Prostate gland (tissue), 2 donors: Measurements from ENCODE around the gene SLC2A6. TPM values are rescaled to one million over a fixed set of nuclear protein-coding genes. Genes with fewer than 3 reads are reported as not detected.

ENCODE experiments used
- DNase-seq: peaks from one replicate; pipeline ENCODE4 v3.0.0-alpha.2; 2019; ENCODE audit warnings: low spot score
- H3K27ac ChIP-seq, 2 donors: fragments of 200-600 bp; sonication (generic); 2 replicates each; pipeline ENCODE4 v1.5.1; 2017 to 2019
- H3K27me3 ChIP-seq: fragments of 200-600 bp; sonication (generic); replicated peaks from 2 replicates; pipeline ENCODE4 v1.5.1; 2019; ENCODE audit not compliant: insufficient read depth
- H3K36me3 ChIP-seq, 2 donors: fragments of 200-600 bp; sonication (generic); 1 replicate in 1 of 2; 2 replicates in 1 of 2; pipeline versions ENCODE4 v1.5.1 to v1.8.1; 2017 to 2019
- H3K4me1 ChIP-seq: fragments of 200-600 bp; sonication (generic); replicated peaks from 2 replicates; pipeline ENCODE4 v1.5.1; 2019
- H3K4me3 ChIP-seq, 2 donors: fragments of 200-600 bp; sonication (generic); 2 replicates each; pipeline ENCODE4 v1.5.1; 2017 to 2019
- H3K9me3 ChIP-seq: fragments of 200-600 bp; sonication (generic); 2 replicates; pipeline ENCODE4 v1.5.1; 2017
- POLR2A ChIP-seq: fragments of 450-650 bp; IDR thresholded peaks from one replicate; pipeline ENCODE4 v1.6.1; 2016; ENCODE audit warnings: antibody characterized with exemption, mild to moderate bottlenecking
- POLR2AphosphoS5 ChIP-seq: sonication (generic); formaldehyde crosslinking; IDR thresholded peaks from one replicate; pipeline ENCODE4 v1.6.1; 2017; ENCODE audit warnings: antibody characterized with exemption
- WGBS: methylation state at CpG from one replicate; pipeline ENCODE4 v1.1.5; 2018; 5-methylcytosine and 5-hydroxymethylcytosine counted together
- intact Hi-C: fragments of 100-400 bp; cut with DNase I; formaldehyde crosslinking; loops from one replicate; pipeline ENCODE4 v1.14.2; 2022
- total RNA-seq, 2 donors: library from RNA; depleted of rRNA; stranded (reverse); fragments of >200 nt; gene quantifications; one replicate each; pipeline ENCODE4 v1.1.0, GENCODE V29; 2016
- TF ChIP-seq, protein P1 (sequence below), 4 experiments: fragments of 200-600 bp in 2 of 4; fragments of 450-650 bp in 2 of 4; sonication (generic) in 2 of 4; IDR thresholded peaks; 1 replicate in 3 of 4; 2 replicates in 1 of 4; pipeline ENCODE4 v1.5.1; 2016 to 2019; ENCODE audit warnings: antibody characterized with exemption in 4 of 4, mild to moderate bottlenecking in 2 of 4, moderate library complexity in 2 of 4

The SLC2A6 gene
- total RNA-seq, 2 donors from 2014 or later: 0.77 to 3.4 TPM

DNA sequence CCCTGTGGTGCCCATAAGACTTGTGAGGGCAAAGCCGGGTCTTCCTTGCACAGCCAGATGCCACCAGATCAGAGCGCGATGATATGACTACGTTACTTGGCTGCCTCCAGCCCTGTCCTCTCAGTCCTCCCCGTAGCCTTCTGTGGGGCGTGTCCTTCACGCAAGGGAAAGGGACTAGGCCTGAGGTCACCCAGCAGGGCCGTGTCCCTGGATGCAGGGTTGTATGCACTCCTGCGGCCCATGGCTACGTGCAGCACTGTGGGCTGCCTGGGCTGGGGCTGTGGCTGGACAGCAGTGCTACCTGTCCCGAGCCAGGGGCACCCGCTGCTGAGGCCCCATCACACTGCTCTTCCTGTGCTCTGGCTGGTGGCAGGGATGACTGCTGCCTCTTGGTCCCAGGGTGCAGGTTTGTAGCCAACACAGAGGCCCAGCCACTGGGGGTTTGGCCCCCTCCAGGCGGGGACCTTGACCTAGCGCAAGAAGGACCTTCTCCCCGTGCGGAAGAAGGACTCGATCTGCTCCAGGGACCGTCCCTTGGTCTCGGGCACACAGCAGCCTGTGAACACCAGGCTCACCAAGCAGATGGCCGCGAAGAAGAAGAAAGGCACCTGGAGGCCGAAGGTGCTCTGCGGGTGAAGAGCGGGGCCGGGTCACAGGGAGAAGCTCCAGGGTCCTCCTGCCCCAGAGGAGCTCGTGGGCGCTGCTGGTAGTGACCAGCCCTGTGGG, 7.2 kb downstream of the SLC2A6 start:
- no peak for DNase-seq
- Histone ChIP-seq H3K27me3 (no peaks in the 10 kb centered on the region), H3K4me3 (no peak overlapping the region), H3K9me3 (no peaks in the 10 kb centered on the region), H3K36me3 (no peaks in the 10 kb centered on the region), H3K27ac (no peak overlapping the region), H3K4me1 (no peaks in the 10 kb centered on the region)
- TF ChIP-seq POLR2AphosphoS5 (no peak), POLR2A (no peak)
- TF ChIP-seq, protein P1, sequence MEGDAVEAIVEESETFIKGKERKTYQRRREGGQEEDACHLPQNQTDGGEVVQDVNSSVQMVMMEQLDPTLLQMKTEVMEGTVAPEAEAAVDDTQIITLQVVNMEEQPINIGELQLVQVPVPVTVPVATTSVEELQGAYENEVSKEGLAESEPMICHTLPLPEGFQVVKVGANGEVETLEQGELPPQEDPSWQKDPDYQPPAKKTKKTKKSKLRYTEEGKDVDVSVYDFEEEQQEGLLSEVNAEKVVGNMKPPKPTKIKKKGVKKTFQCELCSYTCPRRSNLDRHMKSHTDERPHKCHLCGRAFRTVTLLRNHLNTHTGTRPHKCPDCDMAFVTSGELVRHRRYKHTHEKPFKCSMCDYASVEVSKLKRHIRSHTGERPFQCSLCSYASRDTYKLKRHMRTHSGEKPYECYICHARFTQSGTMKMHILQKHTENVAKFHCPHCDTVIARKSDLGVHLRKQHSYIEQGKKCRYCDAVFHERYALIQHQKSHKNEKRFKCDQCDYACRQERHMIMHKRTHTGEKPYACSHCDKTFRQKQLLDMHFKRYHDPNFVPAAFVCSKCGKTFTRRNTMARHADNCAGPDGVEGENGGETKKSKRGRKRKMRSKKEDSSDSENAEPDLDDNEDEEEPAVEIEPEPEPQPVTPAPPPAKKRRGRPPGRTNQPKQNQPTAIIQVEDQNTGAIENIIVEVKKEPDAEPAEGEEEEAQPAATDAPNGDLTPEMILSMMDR (IDR thresholded peaks at IDR 0.05): no peak
- intact Hi-C loops: no loop called here
- WGBS: 81% methylated on average over 26 of the region's 27 CpGs

DNA sequence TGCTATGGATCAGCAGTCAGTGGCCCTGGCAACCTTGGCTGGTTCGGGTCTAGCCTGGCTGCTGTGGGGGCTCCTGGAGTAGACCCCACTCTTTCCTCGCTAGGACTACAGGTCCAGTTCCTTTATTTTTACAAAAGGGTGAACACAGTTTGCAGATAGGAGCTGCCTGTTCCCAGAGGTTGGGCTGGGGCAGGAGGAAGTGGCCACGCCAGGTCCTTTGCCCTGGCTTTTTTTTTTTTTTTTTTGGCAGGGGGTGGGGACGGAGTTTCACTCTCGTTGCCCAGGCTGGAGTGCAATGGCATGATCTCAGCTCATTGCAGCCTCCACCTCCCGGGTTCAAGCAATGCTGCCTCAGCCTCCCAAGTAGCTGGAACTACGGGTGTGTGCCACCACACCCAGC, 7.9 kb downstream of the SLC2A6 start:
- WGBS: 67% methylated on average over 7 of the region's 7 CpGs
- H3K27ac ChIP-seq: no peak overlapping the region

DNA sequence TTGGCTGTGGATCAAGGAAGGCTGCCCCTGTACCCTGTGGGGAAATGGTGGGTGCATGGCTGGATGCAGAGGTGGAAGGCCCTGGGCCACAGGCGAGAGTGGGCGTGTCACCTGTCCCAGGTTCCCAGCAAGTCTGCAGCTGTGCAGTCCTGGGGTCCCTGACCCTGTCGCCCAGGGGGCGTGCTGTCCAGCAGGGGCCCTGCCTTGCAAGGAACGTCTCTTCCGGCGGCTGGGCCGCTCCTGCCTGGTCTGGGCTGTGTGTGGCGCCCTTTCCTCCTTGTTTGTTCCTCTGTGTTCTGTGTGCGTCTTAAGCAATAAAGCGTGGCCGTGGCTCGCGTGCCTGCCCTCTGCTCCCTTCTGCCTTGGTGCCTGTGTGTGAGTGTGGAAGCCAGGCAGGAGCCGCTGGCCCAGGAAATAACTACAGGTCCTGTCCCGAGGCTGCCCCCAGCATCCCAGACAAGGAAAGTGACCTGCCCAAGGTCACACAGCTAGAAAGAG, 8.4 kb downstream of the SLC2A6 start:
- H3K27me3 ChIP-seq: no peaks in the 10 kb centered on the region
- no peaks in the 10 kb centered on the region for H3K9me3 ChIP-seq
- no peak overlapping the region for H3K27ac ChIP-seq
- intact Hi-C loops: no loop called here
- H3K4me3 ChIP-seq: no peak overlapping the region
- DNase-seq: no peak
- WGBS: 74% methylated on average over 16 of the region's 16 CpGs
- H3K4me1 ChIP-seq: no peaks in the 10 kb centered on the region
- TF ChIP-seq POLR2AphosphoS5 (no peak), POLR2A (no peak)
- TF ChIP-seq, protein P1 (IDR thresholded peaks at IDR 0.05): no peak
- H3K36me3 ChIP-seq: no peaks in the 10 kb centered on the region

More for the DNA sequence above, 7.9 kb downstream of the SLC2A6 start:
- H3K9me3 ChIP-seq: no peaks in the 10 kb centered on the region
- DNase-seq: no peak
- H3K27me3 ChIP-seq: no peaks in the 10 kb centered on the region
- no peaks in the 10 kb centered on the region for H3K36me3 ChIP-seq
- H3K4me1 ChIP-seq: no peaks in the 10 kb centered on the region
- no peak overlapping the region for H3K4me3 ChIP-seq
- intact Hi-C loops: no loop called here
- TF ChIP-seq POLR2A: no peak

DNA sequence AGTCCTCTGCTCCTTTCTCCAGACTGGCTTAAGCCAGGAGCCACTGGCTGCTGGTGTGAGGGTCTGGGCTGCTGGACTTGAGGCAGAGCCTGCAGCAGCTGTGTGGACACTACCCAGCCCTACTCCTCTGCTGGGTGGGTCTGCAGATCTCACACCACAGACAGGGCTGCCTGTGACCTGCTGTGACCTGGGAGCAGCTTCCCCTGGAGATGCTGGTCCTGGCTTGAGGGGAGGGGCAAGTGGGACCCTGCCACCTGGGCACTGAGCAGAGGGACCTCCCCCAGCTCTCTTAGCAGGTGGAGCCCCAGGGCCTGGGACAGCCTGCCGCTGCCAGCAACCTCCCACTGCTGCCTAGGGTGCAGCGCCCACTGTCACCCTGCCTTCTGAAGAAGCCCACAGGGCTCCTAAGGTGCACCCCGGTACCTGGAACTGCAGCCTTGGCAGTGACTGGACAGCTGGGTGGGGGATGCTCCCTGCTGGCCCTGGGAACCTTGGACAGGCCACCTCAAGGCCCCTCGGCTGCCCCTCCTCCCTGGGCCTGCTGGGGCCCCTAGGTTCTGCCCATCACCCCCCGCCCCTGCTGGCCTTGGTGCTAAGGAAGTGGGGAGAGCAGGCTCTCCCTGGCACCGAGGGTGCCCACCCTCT, 10.0 kb downstream of the SLC2A6 start:
- Histone ChIP-seq H3K4me3 (no peak overlapping the region), H3K27ac (no peak overlapping the region), H3K36me3 (no peaks in the 10 kb centered on the region), H3K27me3 (no peaks in the 10 kb centered on the region), H3K9me3 (no peaks in the 10 kb centered on the region), H3K4me1 (no peaks in the 10 kb centered on the region)
- intact Hi-C loops: no loop called here
- TF ChIP-seq, protein P1 (IDR thresholded peaks at IDR 0.05): no peak
- TF ChIP-seq POLR2A (no peak), POLR2AphosphoS5 (no peak)
- DNase-seq: no peak
- 82% methylated on average over 2 of the region's 6 CpGs for WGBS

DNA sequence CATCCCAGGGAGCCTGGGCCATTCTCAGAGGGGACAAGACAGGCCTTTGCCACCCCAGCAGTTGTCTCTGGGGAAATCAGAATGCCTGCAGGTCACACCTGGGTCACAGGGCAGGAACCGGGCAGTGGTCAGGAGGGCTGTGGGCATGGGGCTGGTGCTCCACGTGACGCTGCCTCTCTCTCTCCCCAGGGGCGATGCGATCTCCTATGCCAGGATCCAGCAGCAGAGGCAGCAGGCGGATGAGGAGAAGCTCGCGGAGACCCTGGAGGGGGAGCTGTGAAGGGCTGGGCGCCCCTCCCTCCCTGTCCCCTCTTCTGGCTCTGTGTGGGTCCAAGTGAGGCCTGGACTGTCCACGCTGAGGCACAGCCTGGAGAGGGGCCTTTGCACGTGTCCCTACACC, 10.5 kb downstream of the SLC2A6 start:
- Histone ChIP-seq H3K9me3 (no peaks in the 10 kb centered on the region), H3K4me1 (no peaks in the 10 kb centered on the region), H3K36me3 (no peaks in the 10 kb centered on the region), H3K27ac (no peak overlapping the region), H3K27me3 (no peaks in the 10 kb centered on the region), H3K4me3 (no peak overlapping the region)
- no peak for DNase-seq
- 85% methylated on average over 10 of the region's 11 CpGs for WGBS
- intact Hi-C loops: no loop called here
- TF ChIP-seq, protein P1 (IDR thresholded peaks at IDR 0.05): no peak
- TF ChIP-seq POLR2AphosphoS5: no peak
- no peak for TF ChIP-seq POLR2A
